ENCODE results near the gene SLC35G4.
"Not testable (repeated sequence)": the region's sequence is repeated elsewhere in the genome, so short reads cannot be mapped to it uniquely, and the experiment has no call there.

The SLC35G4 gene

DNA sequence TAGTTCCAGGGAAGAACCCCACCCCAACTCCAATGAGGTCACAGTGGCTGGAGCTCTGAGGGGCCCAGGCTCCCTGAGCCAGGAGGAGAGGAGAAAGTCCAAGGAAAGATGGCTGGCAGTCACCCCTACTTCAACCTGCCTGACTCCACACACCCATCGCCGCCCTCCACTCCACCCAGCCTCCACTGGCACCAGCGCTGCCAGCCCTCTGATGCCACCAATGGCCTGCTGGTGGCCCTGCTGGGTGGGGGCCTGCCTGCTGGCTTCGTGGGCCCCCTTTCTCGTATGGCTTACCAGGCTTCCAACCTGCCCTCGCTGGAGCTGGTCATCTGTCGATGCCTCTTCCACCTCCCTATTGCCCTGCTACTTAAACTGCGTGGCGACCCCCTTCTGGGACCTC lies at the start of gene SLC35G4:
TSS of gene SLC35G4 (plus strand) at position 109 of the 400 bp plus-strand sequence. CDS start at position 109, 0 bp downstream.
- in situ Hi-C loops (cut with HindIII; ENCODE audit: low pct_unique_long_range_greater_than_20kb, low sequenced_read_pairs) = not testable (repeated sequence)

DNA sequence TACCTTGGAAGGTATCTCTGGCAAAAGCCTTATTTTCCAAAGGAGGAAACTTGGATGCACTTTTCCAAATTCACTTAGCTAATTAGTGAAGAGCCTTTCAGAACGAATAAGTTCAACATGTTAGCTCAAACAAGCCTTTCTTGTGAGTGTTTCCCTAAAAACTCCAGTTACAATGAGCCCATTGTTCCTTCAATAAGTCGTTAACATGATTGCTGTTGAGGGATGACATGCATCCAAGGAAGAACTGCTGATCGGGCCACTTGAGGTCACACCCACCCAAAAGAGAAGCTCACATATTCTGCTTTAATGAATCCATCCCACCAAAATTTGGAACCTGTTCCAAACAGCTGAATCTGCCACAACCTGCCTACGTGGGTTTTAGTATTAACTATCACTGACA lies 48.1 kb upstream of the SLC35G4 start:
- TF ChIP-seq JUND (IDR thresholded peaks at IDR 0.05; ENCODE audit: low read depth) = no peak
- DNase-seq (ENCODE audit: low read depth in 1 of 2, low spot score in 1 of 2) = no peak
- in situ Hi-C loops (cut with HindIII; ENCODE audit: low pct_unique_long_range_greater_than_20kb, low sequenced_read_pairs) = no loop called here

More for the DNA sequence above, at the start of gene SLC35G4:
- DNase-seq (ENCODE audit: low read depth in 1 of 2, low spot score in 1 of 2) = not testable (repeated sequence)

DNA sequence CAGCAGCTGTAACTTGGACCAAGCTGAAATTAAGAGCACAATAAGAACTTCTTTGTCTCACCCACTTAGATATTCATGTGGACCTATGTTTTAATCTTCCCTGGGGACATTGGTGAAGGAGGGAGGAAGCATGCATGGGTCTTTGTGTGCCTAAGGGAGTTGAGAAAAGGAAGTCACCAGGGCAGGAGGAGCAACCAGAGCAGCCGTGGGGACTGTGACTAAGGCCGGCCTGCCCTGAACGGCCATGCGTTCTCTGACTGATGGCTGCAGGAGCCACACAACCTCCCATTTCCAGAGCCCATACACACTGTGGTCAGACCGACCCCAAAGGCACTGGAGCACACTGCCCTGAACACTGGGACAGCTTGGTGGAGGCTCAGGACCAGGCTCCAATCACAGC lies 43.7 kb upstream of the SLC35G4 start:
- in situ Hi-C loops (cut with HindIII; ENCODE audit: low pct_unique_long_range_greater_than_20kb, low sequenced_read_pairs) = no loop called here
- TF ChIP-seq JUND (IDR thresholded peaks at IDR 0.05; ENCODE audit: low read depth) = no peak
- no peak for DNase-seq (ENCODE audit: low read depth in 1 of 2, low spot score in 1 of 2)

DNA sequence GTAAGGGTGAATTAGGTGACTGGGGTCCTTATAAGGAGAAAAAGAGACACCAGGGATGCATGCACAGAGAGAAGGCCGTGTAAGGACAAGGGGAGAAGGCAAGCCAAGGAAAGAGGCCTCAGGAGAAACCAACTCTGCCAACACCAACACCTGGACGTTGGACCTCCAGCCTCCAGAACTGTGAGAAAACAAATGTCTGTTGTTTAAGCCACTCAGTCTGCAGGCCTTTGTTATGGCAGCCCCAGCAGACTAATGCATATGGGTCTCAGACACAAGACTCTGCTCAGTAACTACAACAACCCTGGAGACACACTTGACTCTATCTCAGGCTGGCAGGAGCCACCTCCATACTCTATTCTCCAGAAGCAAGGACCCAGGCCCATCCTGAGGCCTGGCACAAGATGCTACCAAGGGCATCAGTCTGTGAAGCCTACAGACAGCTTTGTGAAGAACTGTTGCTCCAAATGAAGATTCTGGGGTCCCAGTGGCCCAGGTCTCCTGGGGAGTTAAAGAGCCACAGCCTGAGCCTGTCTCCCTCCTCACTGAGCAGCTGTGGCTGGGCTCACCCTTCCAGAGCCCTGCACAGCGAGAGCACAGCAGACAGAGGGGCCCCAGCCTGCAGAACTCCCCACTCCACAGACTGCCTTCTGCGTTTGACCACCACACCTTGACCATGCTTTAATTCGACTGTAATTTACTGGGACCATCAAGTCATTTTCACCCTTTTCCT lies 43.0 kb upstream of the SLC35G4 start:
- in situ Hi-C loops (cut with HindIII; ENCODE audit: low pct_unique_long_range_greater_than_20kb, low sequenced_read_pairs) = no loop called here
- no peak for TF ChIP-seq JUND (IDR thresholded peaks at IDR 0.05; ENCODE audit: low read depth)
- no peak for DNase-seq (ENCODE audit: low read depth in 1 of 2, low spot score in 1 of 2)

DNA sequence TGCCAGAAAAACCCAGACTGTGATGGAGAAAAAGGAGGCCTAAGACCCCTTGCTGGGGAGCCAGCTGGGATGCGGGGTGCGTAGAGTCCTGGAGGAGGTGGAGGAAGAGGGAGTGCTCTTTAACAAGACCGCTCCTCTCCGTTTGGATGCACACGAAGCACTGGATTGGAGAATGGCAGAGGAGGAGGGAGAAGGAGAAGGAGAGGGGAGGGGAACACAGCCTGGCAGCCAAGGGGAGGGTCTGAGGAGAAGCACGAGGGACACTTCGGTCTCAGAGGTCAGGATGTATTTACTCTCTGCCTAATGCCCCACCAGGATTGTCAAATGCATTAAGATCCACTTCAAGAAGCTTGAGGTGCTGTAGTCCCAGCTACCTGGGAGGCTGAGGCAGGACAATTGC lies 42.0 kb upstream of the SLC35G4 start:
- in situ Hi-C loops (cut with HindIII; ENCODE audit: low pct_unique_long_range_greater_than_20kb, low sequenced_read_pairs) = no loop called here
- no peak for TF ChIP-seq JUND (IDR thresholded peaks at IDR 0.05; ENCODE audit: low read depth)

DNA sequence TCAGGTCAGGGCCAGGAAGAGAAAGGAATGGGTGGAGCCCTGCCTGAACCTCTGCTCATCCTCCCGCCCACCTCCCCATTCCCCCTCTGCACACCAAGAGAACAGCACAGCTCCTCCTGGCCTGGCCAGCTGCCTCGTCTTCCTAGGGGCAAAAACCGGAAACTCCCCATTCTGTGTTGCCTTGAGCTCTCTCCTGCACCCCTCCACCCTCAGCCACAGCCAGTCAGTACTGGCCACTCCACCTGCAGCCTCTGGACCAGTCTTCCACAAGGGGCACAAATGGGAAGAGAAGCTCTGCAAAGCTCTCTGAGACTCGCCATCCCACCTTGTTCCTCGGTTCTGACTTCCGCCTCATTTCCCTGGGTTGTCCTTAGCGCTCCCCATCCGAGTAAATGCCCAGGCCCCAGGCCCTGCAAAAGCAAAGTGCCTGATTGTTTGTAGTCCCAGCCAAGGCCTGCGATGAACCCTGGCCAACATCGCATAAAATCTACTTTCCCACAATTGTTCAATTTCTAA lies 39.3 kb upstream of the SLC35G4 start:
- no peak for TF ChIP-seq JUND (IDR thresholded peaks at IDR 0.05; ENCODE audit: low read depth)
- DNase-seq (ENCODE audit: low read depth in 1 of 2, low spot score in 1 of 2) = no peak
- in situ Hi-C loops (cut with HindIII; ENCODE audit: low pct_unique_long_range_greater_than_20kb, low sequenced_read_pairs) = no loop called here

More for the DNA sequence above, 42.0 kb upstream of the SLC35G4 start:
- no peak for DNase-seq (ENCODE audit: low read depth in 1 of 2, low spot score in 1 of 2)

DNA sequence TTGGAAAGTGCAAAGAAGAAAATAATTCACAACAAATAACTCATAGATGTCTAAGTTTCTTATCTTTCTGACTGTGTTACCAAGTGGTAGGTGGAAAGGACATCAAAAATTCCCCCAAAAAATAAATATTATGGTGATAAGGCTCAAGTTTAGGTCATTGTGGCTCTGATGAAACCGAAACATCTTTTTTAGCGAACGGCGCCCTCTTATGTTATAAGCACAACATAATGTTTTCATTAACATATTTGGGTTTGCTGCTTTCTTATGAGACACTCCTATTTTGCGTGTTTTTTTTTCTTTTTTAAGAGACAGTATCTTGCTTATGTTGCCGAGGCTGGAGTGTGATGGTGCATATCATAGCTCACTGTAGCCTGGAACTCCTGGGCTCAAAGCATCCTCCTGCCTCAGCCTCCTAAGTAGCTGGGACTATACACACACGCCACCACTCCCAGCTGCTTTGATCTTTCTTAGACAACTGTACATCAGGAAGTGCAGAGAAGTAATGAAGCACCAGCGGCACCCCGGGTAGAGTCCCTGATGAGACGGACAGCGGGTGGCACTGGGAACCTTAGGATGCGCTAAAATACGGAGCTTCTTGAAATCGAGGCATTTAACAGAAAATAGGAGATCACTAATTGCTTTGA lies 38.5 kb upstream of the SLC35G4 start:
- in situ Hi-C loops (cut with HindIII; ENCODE audit: low pct_unique_long_range_greater_than_20kb, low sequenced_read_pairs) = no loop called here
- no peak for TF ChIP-seq JUND (IDR thresholded peaks at IDR 0.05; ENCODE audit: low read depth)
- no peak for DNase-seq (ENCODE audit: low read depth in 1 of 2, low spot score in 1 of 2)

DNA sequence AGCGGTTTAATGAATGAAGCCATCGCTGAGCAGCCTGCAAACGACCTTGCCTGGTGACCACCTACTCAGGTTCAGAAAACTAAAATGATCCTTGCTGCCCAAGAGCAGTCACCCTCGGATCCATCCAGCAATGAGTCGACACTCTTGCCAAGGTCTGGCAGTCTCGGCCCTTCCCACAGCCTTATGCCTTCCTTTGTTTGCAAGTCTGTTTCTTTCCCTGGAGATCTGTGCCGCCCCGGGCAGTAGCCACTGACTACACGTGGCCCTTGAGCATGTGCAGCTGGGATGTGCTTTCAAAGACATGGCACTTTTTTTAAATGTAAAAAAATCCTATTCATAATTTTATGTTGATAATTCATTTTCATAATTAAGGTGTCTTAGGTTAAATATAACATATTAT lies 37.2 kb upstream of the SLC35G4 start:
- in situ Hi-C loops (cut with HindIII; ENCODE audit: low pct_unique_long_range_greater_than_20kb, low sequenced_read_pairs) = no loop called here
- no peak for TF ChIP-seq JUND (IDR thresholded peaks at IDR 0.05; ENCODE audit: low read depth)
- DNase-seq (ENCODE audit: low read depth in 1 of 2, low spot score in 1 of 2) = no peak

DNA sequence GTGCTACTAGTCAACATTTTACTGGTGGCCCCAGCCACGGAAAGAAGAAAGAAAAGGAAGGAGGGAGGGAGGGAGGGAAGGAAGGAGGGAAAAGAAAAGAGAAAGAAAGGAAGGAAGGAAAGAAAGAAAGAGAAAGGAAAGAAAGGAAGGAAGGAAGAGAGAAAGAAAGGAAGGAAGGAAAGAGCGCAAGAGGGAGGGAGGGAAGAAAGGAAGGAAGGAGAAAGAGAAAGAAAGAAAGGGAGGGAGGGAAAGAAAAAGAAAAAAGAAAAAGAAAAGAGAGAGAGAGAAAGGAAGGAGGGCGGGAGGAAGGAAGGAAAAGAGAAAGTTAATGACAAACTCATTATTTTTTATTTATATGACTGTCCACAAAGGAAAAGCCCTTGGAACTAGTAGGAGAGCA lies 34.9 kb upstream of the SLC35G4 start:
- no peak for DNase-seq (ENCODE audit: low read depth in 1 of 2, low spot score in 1 of 2)
- in situ Hi-C loops (cut with HindIII; ENCODE audit: low pct_unique_long_range_greater_than_20kb, low sequenced_read_pairs) = no loop called here

DNA sequence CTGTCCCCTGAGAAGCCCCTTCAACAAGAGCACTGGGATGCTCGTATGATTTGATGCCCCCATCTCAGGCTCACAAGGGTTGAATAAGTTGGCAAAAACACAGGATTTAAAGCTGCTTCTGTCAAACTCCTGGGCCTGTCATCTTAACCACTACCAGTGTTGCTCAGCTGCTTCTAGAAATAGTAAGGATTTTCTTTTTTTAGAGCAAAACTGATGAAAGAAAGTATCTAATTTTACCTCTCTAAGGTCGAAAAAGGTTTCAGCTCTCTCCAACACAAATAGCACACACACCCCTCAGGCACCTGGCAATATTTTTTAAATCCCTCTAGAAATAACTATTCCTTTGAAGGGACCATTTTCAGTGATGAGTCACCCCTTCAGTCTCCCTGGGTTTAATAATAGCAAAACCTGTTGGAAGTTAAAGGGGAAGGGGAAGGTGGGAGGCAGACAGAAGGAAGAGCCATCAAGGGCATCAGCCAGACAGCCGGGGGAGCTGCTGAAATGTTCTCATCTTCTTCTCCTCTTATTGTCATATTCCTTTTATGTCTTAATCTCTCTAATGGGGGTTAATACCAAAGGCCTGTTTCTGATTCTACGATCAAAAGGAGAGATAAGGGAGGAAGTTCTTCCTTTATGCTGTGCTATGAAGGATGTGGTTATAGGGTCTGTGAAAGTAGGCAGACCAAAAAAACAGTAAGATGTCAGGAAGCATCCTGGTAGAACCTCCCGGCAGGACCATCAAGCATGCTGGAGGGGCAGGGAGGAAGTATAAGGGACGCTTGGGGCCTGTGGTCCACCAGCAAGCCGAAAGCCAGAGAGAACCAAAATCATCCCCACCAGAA lies 31.9 kb upstream of the SLC35G4 start:
- no peak for DNase-seq (ENCODE audit: low read depth in 1 of 2, low spot score in 1 of 2)
- TF ChIP-seq JUND (IDR thresholded peaks at IDR 0.05; ENCODE audit: low read depth) = no peak
- in situ Hi-C loops (cut with HindIII; ENCODE audit: low pct_unique_long_range_greater_than_20kb, low sequenced_read_pairs) = no loop called here

More for the DNA sequence above, 34.9 kb upstream of the SLC35G4 start:
- TF ChIP-seq JUND (IDR thresholded peaks at IDR 0.05; ENCODE audit: low read depth) = no peak

DNA sequence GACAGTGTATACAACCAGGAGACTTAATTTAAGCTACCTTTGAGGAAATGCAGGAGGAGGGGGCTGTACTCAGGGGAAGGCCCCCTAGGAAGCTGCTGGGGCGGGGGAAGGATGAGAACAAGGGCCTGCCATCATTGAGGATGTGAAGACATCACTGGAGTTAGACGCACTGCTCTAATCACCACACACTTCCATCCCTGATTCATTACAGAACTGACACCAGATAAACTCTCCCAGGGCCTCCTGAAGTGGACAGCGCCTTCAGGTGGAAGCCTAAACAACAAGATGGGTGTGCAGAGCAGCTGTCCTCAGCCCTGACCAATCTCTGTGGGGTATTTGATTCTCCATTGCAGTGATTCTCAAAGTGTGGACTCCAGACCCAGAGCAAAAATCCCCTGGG lies 30.6 kb upstream of the SLC35G4 start:
- DNase-seq (ENCODE audit: low read depth in 1 of 2, low spot score in 1 of 2) = no peak
- in situ Hi-C loops (cut with HindIII; ENCODE audit: low pct_unique_long_range_greater_than_20kb, low sequenced_read_pairs) = no loop called here
- TF ChIP-seq JUND (IDR thresholded peaks at IDR 0.05; ENCODE audit: low read depth) = no peak

DNA sequence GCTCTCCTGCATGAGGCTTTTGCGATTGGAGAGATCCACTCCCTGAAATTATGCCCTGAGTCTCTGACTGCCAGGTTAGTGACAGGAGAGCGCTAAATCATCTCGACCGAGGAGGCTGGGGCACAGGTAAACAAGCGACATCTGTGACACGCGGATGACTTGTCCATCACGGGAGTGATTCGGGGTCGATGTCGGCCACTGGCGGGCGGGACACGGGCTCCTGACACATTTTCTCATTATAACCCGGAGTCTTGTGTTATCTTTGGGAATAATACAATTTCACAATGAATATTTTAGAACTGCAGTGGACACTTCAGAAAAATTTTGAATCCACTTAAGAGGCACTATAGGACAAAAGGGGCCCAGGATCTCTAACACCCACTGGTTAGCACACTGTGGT lies 29.5 kb upstream of the SLC35G4 start:
- no peak for DNase-seq (ENCODE audit: low read depth in 1 of 2, low spot score in 1 of 2)
- no peak for TF ChIP-seq JUND (IDR thresholded peaks at IDR 0.05; ENCODE audit: low read depth)
- in situ Hi-C loops (cut with HindIII; ENCODE audit: low pct_unique_long_range_greater_than_20kb, low sequenced_read_pairs) = no loop called here

DNA sequence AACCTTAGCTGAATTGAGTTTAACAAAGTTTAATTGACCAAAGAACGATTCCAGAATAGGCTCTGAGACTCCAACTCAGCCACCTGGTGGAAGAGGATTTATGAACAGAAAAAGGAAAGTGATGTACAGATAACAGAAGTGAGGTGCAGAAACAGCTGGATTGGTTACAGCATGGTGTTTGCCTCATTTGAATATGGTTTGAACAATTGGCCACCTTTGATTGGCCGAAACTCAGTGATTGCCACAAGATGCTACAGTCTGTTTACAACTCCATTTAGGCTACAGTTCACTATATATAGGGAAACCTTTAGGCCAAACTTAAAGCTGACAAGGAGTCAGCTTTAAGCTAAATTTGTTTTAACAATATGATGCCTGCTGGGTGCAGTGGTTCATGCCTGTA lies 28.1 kb upstream of the SLC35G4 start:
- in situ Hi-C loops (cut with HindIII; ENCODE audit: low pct_unique_long_range_greater_than_20kb, low sequenced_read_pairs) = no loop called here
- no peak for DNase-seq (ENCODE audit: low read depth in 1 of 2, low spot score in 1 of 2)
- TF ChIP-seq JUND (IDR thresholded peaks at IDR 0.05; ENCODE audit: low read depth) = no peak
